ENCODE data around the gene SUSD6.
"Not testable (repeated sequence)": the region's sequence is repeated elsewhere in the genome, so short reads cannot be mapped to it uniquely, and the experiment has no call there.

Gene SUSD6

GRCh38 chr14:69632164-69632563, 20.8 kb downstream of the SUSD6 start:
- no peak for DNase-seq (ENCODE audit: extremely low read depth, low read depth)

DNA sequence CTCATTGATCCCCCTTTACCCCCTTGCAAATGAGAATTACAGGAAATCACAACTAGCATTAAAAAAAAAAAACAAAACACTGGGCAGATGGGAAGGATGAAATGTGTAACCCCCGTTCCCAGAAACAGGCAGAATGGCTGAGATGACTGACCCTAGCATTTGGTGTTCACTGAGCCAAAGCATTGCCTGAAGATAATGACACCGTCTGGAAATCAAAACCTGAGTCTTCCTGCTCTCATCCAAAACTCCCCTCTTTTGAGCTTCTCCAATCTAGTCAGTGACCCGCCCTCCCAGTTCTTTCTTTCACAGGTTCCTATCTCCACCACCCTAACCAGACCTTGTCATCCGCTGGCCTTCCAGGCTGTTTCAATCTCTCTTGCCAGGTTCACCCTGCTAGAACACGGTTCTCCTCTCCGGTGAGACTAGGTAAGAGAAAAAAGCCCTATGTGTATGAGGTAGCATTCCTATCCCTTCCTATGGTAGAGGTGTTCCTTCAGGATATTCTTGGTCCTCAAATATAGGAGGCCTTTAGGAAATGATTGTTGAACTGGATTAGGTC, 21.3 kb downstream of the SUSD6 start:
- no peak for DNase-seq (ENCODE audit: extremely low read depth, low read depth)
- TF ChIP-seq CTCF (IDR thresholded peaks at IDR 0.05; ENCODE audit: low read depth, low read length): no peak

More at GRCh38 chr14:69632164-69632563, 20.8 kb downstream of the SUSD6 start:
- TF ChIP-seq CTCF (IDR thresholded peaks at IDR 0.05; ENCODE audit: low read depth, low read length): no peak

GRCh38 chr14:69633238-69633637, 21.8 kb downstream of the SUSD6 start:
- DNase-seq (ENCODE audit: extremely low read depth, low read depth): no peak
- TF ChIP-seq CTCF (IDR thresholded peaks at IDR 0.05; ENCODE audit: low read depth, low read length): no peak

DNA sequence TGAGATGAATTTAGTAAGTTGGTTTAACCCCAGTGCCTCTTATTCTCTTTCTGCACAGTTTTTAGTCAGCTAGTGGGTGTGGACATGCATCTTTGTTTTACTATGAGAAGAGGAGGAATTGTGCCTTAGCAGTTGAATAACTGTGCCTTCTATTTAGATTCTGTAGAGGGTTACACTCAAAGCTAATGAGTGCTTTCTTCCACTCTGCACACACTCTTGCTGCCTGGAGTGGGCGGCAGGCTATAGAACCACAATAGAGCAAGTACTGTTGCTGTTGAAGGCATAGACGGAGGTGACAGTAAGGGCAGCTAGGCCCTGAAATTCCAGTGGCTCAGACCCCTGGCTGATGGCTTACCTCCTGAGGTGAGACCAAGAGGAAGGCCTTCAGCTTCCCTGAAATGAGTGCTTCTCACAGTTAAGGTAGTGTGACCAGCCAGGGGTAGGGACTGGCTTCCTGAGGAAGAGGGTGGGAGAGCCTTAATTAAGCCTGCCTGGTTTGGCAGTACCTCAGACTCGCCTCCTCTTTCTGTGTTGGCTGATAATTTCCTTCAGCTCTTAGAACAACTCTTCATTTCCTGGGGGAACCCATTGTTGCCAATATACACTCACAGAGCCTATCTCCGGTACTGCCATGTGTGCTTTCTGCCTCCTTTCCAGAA, 24.7 kb downstream of the SUSD6 start:
- DNase-seq (ENCODE audit: extremely low read depth, low read depth): no peak
- TF ChIP-seq CTCF (IDR thresholded peaks at IDR 0.05; ENCODE audit: low read depth, low read length): no peak

- DNase-seq (ENCODE audit: extremely low read depth, low read depth): no peak
- TF ChIP-seq CTCF (IDR thresholded peaks at IDR 0.05; ENCODE audit: low read depth, low read length): no peak
Observed at GRCh38 chr14:69636718-69637480, 25.5 kb downstream of the SUSD6 start.

DNA sequence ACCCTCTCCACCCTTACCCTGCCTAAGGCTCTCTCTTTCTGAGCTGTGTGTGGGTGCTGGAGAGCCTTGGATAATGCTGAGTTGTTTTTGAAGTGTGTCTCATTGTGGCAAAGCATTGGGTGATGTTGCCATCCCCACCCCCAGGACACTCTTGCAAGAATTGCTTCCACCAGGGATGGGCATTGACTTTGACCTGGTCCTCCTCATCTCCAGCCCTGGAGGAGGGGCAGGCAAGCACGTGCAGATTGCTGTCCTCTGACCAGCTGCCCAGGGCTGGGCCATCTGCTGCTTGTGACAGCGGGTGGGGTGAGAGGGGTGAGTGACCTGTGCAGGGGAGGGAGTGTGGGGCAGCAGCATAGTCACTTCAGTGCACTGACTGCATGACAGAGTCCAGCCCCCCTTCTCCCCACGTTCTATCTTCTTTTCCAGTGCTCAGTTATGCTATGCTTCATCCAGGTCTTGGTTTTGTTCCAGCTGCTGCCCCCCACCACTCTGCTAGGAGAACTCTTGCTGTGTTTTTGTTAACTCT, 26.2 kb downstream of the SUSD6 start:
- no peak for DNase-seq (ENCODE audit: extremely low read depth, low read depth)
- no peak for TF ChIP-seq CTCF (IDR thresholded peaks at IDR 0.05; ENCODE audit: low read depth, low read length)

GRCh38 chr14:69640931-69641330, 29.5 kb downstream of the SUSD6 start:
- no peak for TF ChIP-seq CTCF (IDR thresholded peaks at IDR 0.05; ENCODE audit: low read depth, low read length)
- no peak for DNase-seq (ENCODE audit: extremely low read depth, low read depth)

- DNase-seq (ENCODE audit: extremely low read depth, low read depth): not testable (repeated sequence)
Observed at GRCh38 chr14:69642212-69642793, 30.9 kb downstream of the SUSD6 start.

All from AG09319 (cell line).